Ascending aorta (tissue), 2 donors: Measurements from ENCODE around the gene ALDH8A1. TPM values are rescaled to one million over a fixed set of nuclear protein-coding genes. Genes with fewer than 3 reads are reported as not detected.

Experiments
- DNase-seq, 2 donors: peaks; one replicate each; pipeline ENCODE4 v3.0.0-alpha.2; 2019; ENCODE audit warnings: low spot score in 2 of 2
- H3K27ac ChIP-seq, 2 donors: fragments of 200-600 bp; sonication (generic); one replicate each; pipeline ENCODE4 v1.5.1; 2016 to 2017; ENCODE audit warnings: mild to moderate bottlenecking in 1 of 2
- H3K27me3 ChIP-seq: fragments of 200-600 bp; sonication (generic); one replicate; pipeline ENCODE4 v1.5.1; 2017
- H3K36me3 ChIP-seq, 2 donors: fragments of 200-600 bp; sonication (generic); one replicate each; pipeline ENCODE4 v1.5.1; 2016
- H3K4me1 ChIP-seq, 2 donors: fragments of 200-600 bp; sonication (generic); one replicate each; pipeline ENCODE4 v1.5.1; 2016 to 2017; ENCODE audit warnings: mild to moderate bottlenecking in 1 of 2
- H3K4me3 ChIP-seq, 2 donors: fragments of 200-600 bp; sonication (generic); one replicate each; pipeline ENCODE4 v1.5.1; 2016 to 2017; ENCODE audit warnings: mild to moderate bottlenecking in 1 of 2
- H3K9me3 ChIP-seq, 2 donors: fragments of 200-600 bp; sonication (generic); one replicate each; pipeline ENCODE4 v1.5.1; 2016
- CTCF ChIP-seq, 3 experiments: fragments of 200-600 bp in 2 of 3; fragments of 450-650 bp in 1 of 3; sonication (generic) in 2 of 3; IDR thresholded peaks; one replicate each; pipeline ENCODE4 v1.5.1; 2016 to 2019; ENCODE audit warnings: antibody characterized with exemption in 3 of 3, mild to moderate bottlenecking in 1 of 3, moderate library complexity in 1 of 3
- intact Hi-C: fragments of 100-400 bp; cut with DNase I; formaldehyde crosslinking; loops from one replicate; pipeline ENCODE4 v1.15.1; 2023
- total RNA-seq: library from RNA; depleted of rRNA; stranded (reverse); fragments of >200 nt; gene quantifications from one replicate; pipeline ENCODE4 v1.1.0, GENCODE V29; 2016

Gene ALDH8A1
- total RNA-seq, 1 donor from 2014 or later: not detected

- Histone ChIP-seq H3K27me3 (no peaks in the 10 kb centered on the region), H3K9me3 (no peaks in the 10 kb centered on the region), H3K27ac (no peak overlapping the region), H3K4me3 (no peak overlapping the region), H3K4me1 (no peaks in the 10 kb centered on the region), H3K36me3 (no peaks in the 10 kb centered on the region)
- TF ChIP-seq CTCF (IDR thresholded peaks at IDR 0.05): no peak
- no peak for DNase-seq
- intact Hi-C loops: loop anchor here (5.0 kb wide), 2 partner anchors 62 to 238 kb away; no protein-coding TSS in a partner anchor
Observed at GRCh38 chr6:134880487-134881190, 69.3 kb downstream of the ALDH8A1 start.

GRCh38 chr6:134878136-134878535 is 71.8 kb downstream of the ALDH8A1 start:
- Histone ChIP-seq H3K4me3 (no peak overlapping the region), H3K27me3 (no peaks in the 10 kb centered on the region), H3K4me1 (no peaks in the 10 kb centered on the region), H3K27ac (no peak overlapping the region), H3K9me3 (no peaks in the 10 kb centered on the region), H3K36me3 (no peaks in the 10 kb centered on the region)
- intact Hi-C loops: no loop called here
- no peak for TF ChIP-seq CTCF (IDR thresholded peaks at IDR 0.05)
- no peak for DNase-seq

- TF ChIP-seq CTCF (IDR thresholded peaks at IDR 0.05): no peak
Observed at GRCh38 chr6:134875367-134875766, 74.5 kb downstream of the ALDH8A1 start.

GRCh38 chr6:134873500-134874388 is 76.2 kb downstream of the ALDH8A1 start:
- Histone ChIP-seq H3K36me3 (no peaks in the 10 kb centered on the region), H3K9me3 (no peaks in the 10 kb centered on the region), H3K4me3 (no peak overlapping the region), H3K27me3 (no peaks in the 10 kb centered on the region), H3K27ac (no peak overlapping the region), H3K4me1 (no peaks in the 10 kb centered on the region)
- TF ChIP-seq CTCF (IDR thresholded peaks at IDR 0.05): no peak
- DNase-seq: no peak
- intact Hi-C loops: no loop called here

More at GRCh38 chr6:134875367-134875766, 74.5 kb downstream of the ALDH8A1 start:
- intact Hi-C loops: no loop called here
- no peaks in the 10 kb centered on the region for H3K4me1 ChIP-seq
- no peaks in the 10 kb centered on the region for H3K9me3 ChIP-seq
- no peaks in the 10 kb centered on the region for H3K27me3 ChIP-seq
- no peak overlapping the region for H3K4me3 ChIP-seq
- no peaks in the 10 kb centered on the region for H3K36me3 ChIP-seq
- H3K27ac ChIP-seq: no peak overlapping the region
- no peak for DNase-seq

GRCh38 chr6:134870677-134871498 is 79.0 kb downstream of the ALDH8A1 start:
- H3K36me3 ChIP-seq: no peaks in the 10 kb centered on the region
- no peaks in the 10 kb centered on the region for H3K27me3 ChIP-seq
- no peak for TF ChIP-seq CTCF (IDR thresholded peaks at IDR 0.05)
- intact Hi-C loops: no loop called here
- DNase-seq: no peak
- H3K27ac ChIP-seq: no peak overlapping the region
- H3K4me1 ChIP-seq: no peaks in the 10 kb centered on the region
- H3K4me3 ChIP-seq: no peak overlapping the region
- H3K9me3 ChIP-seq: no peaks in the 10 kb centered on the region
